Mucosa of descending colon (tissue), 3 donors: Measurements from ENCODE around the gene HCAR2. TPM values are rescaled to one million over a fixed set of nuclear protein-coding genes. Genes with fewer than 3 reads are reported as not detected.

Experiments used
- ATAC-seq: fragments of 200-7000 bp; cut with Tn5 transposase; one replicate; pipeline ENCODE4 v1.9.1; 2020; ENCODE audit warnings: mild to moderate bottlenecking, moderate library complexity
- DNase-seq, 3 donors: peaks; one replicate each; pipeline ENCODE4 v3.0.0-alpha.2; 2020
- H3K36me3 ChIP-seq: fragments of 200-600 bp; one replicate; pipeline ENCODE4 v1.8.0; 2021; ENCODE audit warnings: low read depth, mild to moderate bottlenecking
- H3K4me1 ChIP-seq: fragments of 200-600 bp; one replicate; pipeline ENCODE4 v1.8.0; 2021; ENCODE audit warnings: low read depth, mild to moderate bottlenecking
- H3K4me3 ChIP-seq: fragments of 200-600 bp; one replicate; pipeline ENCODE4 v1.8.0; 2021; ENCODE audit warnings: mild to moderate bottlenecking
- H3K9me3 ChIP-seq: fragments of 200-600 bp; one replicate; pipeline ENCODE4 v1.8.0; 2021; ENCODE audit warnings: mild to moderate bottlenecking
- intact Hi-C, 2 donors: fragments of 100-400 bp; cut with DNase I in 1 of 2; cut with micrococcal nuclease in 1 of 2; formaldehyde crosslinking; loops; one replicate each; pipeline versions ENCODE4 v1.11.0 to v1.11.1; 2022; cut with DNase I, micrococcal nuclease
- total RNA-seq, 3 donors: library from RNA; stranded (reverse); fragmentation: NEBNext Ultra II Directional in 2 of 3; extraction: Animal tissue kit (Norgen Biotek cat#: 25700) in 2 of 3; gene quantifications; one replicate each; pipeline versions ENCODE4 v1.2.1 to v1.2.4, GENCODE V29; 2021 to 2023
- TF ChIP-seq, protein P1 (sequence below): fragments of 200-600 bp; IDR thresholded peaks from one replicate; pipeline ENCODE4 v1.8.0; 2022; ENCODE audit warnings: antibody characterized with exemption, mild to moderate bottlenecking
- donor health status: DM: no; HTN: no; CAD: no; lungs with moderate emphysema.
- donor health status: DM: no; HTN: no; CAD: no.
- donor health status: DM: no; HTN: yes; CAD: no.

Gene HCAR2
- total RNA-seq, 3 donors from 2014 or later: 0.22 to 1.5 TPM; not detected in 1

DNA sequence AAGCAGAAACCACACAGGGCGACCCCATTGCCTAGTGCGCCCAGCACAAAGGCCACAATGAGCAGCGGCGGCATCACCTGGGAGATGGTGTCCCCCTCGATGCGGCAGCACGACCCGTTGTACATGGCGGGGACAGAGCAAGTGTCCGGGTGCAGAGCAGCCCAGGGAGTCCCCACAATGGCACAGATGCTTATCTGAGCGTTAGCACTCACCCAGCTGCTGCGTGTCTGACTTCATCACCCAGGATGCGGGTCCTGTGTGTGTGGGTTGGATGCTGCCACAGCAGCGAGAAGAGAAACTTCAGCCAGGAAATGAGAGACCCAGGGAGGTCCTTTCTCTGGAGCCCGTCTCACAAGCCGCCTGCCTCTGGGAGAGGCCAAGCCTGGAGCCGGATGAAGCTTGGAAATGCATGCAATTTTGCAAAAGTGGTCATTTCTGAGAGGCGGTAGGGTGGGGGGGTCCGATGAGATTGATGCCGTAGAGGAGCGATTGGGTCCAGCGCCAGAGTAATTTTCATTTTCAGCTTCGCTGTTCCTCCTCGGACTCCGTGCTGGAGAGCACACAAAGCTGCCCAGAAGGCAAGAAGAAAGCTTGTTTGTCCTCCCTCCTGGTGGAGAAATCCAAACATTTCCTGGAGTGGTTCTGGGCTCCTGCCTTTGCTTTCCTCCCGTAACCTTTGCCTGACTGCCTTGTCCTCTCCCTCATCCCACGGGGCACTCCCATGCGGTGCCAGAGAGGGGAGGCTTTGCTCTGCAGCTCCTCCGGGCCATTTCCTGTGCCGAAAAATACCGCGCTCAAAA, 27.3 kb upstream of the HCAR2 start, which contains the start of gene HCAR1:
TSS of gene HCAR1 (minus strand) at position 630 of the 800 bp plus-strand sequence. CDS start at position 125, 505 bp downstream.
- no peak within 1 kb of the TSS for H3K4me3 ChIP-seq
- TF ChIP-seq, protein P1, sequence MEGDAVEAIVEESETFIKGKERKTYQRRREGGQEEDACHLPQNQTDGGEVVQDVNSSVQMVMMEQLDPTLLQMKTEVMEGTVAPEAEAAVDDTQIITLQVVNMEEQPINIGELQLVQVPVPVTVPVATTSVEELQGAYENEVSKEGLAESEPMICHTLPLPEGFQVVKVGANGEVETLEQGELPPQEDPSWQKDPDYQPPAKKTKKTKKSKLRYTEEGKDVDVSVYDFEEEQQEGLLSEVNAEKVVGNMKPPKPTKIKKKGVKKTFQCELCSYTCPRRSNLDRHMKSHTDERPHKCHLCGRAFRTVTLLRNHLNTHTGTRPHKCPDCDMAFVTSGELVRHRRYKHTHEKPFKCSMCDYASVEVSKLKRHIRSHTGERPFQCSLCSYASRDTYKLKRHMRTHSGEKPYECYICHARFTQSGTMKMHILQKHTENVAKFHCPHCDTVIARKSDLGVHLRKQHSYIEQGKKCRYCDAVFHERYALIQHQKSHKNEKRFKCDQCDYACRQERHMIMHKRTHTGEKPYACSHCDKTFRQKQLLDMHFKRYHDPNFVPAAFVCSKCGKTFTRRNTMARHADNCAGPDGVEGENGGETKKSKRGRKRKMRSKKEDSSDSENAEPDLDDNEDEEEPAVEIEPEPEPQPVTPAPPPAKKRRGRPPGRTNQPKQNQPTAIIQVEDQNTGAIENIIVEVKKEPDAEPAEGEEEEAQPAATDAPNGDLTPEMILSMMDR: no peak
- ATAC-seq: peak; percentile 40
- no peaks in the 10 kb centered on the region for H3K4me1 ChIP-seq
- intact Hi-C loops: no loop called here
- H3K9me3 ChIP-seq: no peaks in the 10 kb centered on the region
- H3K36me3 ChIP-seq: no peaks in the 10 kb centered on the region
- DNase-seq: no peak

DNA sequence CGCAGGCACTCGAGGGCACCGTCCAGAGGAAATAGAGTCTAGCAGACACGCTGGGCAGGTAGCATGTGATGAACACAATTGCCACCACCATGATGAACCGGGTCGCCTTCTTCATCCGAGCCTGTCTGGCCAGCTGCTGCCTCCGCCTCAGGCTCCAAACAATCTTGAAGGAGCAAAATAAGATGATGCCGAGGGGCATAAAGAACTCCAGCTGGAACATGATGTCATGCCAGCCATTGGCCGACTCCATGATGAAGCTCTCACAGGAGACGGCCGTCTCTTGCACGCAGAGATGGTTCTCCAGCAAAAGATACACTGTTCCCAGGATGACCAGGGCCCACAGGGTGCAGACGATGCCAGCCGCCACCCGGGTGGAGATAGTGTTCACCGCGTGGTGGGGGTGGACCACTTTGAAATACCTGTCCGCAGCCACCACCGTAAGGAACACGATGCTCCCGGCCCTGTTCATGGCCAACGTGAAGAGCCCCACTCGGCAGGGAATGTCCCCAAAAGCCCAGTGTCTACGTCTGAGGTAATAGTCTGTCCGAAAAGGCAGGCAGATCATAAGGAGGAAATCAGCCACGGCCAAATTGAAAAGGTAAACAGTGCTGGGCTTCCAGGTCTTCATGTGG, 26.5 kb upstream of the HCAR2 start:
- ATAC-seq: no peak
- no peak for DNase-seq
- intact Hi-C loops: no loop called here

DNA sequence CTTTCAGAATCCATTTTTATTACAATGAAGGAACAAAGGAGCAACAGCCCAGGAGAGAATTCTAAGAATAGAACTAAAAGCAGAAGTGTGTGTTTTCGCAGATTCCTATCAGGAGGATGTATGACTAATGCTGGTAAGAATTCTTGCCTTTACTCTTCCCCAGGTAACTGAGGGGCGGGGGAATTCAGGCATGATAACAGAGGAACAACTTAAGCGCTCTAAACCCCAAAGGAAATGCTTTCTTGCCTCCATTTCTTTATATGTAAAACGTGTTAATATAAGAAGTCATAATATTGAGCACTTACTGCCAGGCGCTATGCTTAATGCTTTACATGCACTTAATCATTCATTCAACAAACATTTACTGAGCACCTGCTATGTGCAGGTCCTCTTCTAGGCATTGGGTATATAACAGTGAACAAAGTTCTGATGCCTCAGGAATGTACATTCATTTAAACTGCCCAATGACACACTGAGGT, 23.0 kb upstream of the HCAR2 start:
- Histone ChIP-seq H3K4me3 (no peak overlapping the region), H3K9me3 (no peaks in the 10 kb centered on the region), H3K4me1 (no peaks in the 10 kb centered on the region), H3K36me3 (no peaks in the 10 kb centered on the region)
- intact Hi-C loops: no loop called here
- no peak for ATAC-seq
- TF ChIP-seq, protein P1: no peak
- DNase-seq: no peak

More for the DNA sequence above, 26.5 kb upstream of the HCAR2 start:
- TF ChIP-seq, protein P1: no peak
- Histone ChIP-seq H3K9me3 (no peaks in the 10 kb centered on the region), H3K4me3 (no peak overlapping the region), H3K4me1 (no peaks in the 10 kb centered on the region), H3K36me3 (no peaks in the 10 kb centered on the region)

DNA sequence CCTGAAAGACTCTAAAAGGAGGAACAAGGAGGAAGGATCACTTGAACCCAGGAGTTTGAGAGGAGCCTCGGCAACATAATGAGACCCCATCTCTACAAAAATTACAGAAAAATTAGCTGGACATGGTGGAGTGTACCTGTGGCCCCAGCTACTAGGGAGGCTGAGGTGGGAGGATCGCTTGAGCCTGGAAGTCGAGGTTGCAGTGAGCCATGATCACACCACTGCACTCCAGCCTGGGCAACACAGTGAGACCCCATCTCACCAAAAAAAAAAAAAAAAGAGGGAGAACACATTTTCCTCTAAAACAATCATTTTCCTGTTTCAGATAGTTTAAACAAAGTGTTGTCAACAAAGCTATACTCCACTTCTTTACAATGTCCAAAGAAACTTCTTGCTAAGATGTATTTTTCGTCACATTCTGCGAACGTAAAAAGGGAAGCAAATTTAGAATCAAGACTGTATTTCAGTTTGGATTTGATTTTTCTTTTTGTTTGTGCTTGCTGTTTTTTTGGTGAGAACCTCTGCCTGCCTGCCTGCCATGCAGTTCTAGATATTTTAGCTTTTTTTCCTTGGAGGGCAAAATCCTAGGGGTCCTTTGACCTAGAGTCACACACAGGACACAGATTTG, 22.4 kb upstream of the HCAR2 start:
- intact Hi-C loops: no loop called here

DNA sequence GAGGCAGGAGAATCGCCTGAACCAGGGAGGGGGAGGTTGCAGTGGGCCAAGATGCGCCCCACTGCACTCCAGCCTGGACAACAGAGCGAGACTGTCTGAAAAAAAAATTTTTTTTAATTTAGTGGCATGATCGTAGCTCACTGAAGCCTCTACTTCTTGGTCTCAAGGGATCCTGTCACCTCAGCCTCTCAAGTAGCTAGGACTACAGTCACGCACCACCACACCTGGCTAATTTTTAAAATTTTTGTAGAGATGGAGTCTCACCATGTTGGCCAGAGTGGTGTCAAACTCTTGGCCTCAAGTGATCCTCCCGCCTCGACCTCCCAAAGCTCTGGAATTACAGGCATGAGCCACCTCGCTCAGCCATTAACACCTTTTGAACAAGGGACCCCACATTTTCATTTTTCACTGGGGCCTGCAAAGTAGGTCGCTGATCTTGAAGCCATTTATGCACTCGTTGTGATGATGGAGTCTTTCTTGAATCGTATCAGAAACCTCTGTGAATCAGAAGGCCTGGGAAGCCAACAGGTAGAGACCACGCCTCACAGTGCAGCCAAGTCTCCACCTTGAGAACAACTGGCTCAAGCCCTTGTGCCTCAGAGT, 21.6 kb upstream of the HCAR2 start:
- intact Hi-C loops: no loop called here
- DNase-seq: no peak
- Histone ChIP-seq H3K36me3 (no peaks in the 10 kb centered on the region), H3K9me3 (no peaks in the 10 kb centered on the region), H3K4me1 (no peaks in the 10 kb centered on the region), H3K4me3 (no peak overlapping the region)
- ATAC-seq: no peak
- TF ChIP-seq, protein P1: no peak

More for the DNA sequence above, 22.4 kb upstream of the HCAR2 start:
- Histone ChIP-seq H3K4me3 (no peak overlapping the region), H3K4me1 (no peaks in the 10 kb centered on the region), H3K9me3 (no peaks in the 10 kb centered on the region), H3K36me3 (no peaks in the 10 kb centered on the region)
- TF ChIP-seq, protein P1: no peak
- ATAC-seq (no peak), DNase-seq (no peak)
